ENCODE results near the gene BSPRY.

DNA sequence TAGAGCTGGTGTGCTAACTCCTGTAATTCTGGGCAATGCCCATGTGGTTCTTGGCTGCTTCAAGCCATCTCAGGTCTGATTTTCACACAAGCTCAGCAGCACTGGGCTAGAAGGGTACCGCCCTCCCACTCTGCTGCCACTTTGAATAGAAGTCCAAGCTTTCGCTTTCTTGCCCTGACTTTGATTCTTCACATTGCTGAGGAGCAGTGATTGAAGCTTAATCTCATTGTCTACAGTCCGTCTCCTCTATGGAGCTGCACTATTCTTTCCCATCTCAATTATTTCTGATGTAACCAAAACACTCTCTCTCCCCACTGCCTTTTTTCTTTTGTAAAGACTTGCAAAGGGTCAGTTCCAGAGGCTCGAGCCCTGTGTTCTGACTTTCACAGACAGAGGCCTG lies 33.3 kb upstream of the BSPRY start:
- TF ChIP-seq SIN3A (IDR thresholded peaks at IDR 0.05; ENCODE audit: borderline replicate concordance, insufficient read depth, low read length) (no peak), POLR2AphosphoS5 (IDR thresholded peaks at IDR 0.05; ENCODE audit: low read depth, low read length) (no peak), REST (IDR thresholded peaks at IDR 0.05; ENCODE audit: insufficient read depth in 1 of 2, low read depth in 2 of 2, low read length in 2 of 2) (no peak), TAF1 (IDR thresholded peaks at IDR 0.05; ENCODE audit: borderline replicate concordance, insufficient read depth, low read length) (no peak), FOXP2 (optimal IDR thresholded peaks at IDR 0.05; ENCODE audit: borderline replicate concordance, extremely low read depth, extremely low read length, insufficient read depth) (no peak)

Data from PFSK-1 (cell line).